ENCODE data around the gene TCAP.
"Not testable (repeated sequence)": the region's sequence is repeated elsewhere in the genome, so short reads cannot be mapped to it uniquely, and the experiment has no call there.

TCAP gene

GRCh38 chr17:39705786-39706348 is 40.7 kb downstream of the TCAP start:
- no peak for DNase-seq (ENCODE audit: low read depth)

GRCh38 chr17:39706383-39706782 is 41.2 kb downstream of the TCAP start:
- no peak for DNase-seq (ENCODE audit: low read depth)

GRCh38 chr17:39706921-39707337 is 41.8 kb downstream of the TCAP start:
- DNase-seq (ENCODE audit: low read depth) = no peak

- no peak for DNase-seq (ENCODE audit: low read depth)
Measured at GRCh38 chr17:39709319-39709997, 44.3 kb downstream of the TCAP start.

GRCh38 chr17:39709998-39710964 is 45.1 kb downstream of the TCAP start:
- DNase-seq (ENCODE audit: low read depth) = no peak

- DNase-seq (ENCODE audit: low read depth) = not testable (repeated sequence)
Measured at GRCh38 chr17:39711071-39711470, 45.9 kb downstream of the TCAP start.

- DNase-seq (ENCODE audit: low read depth) = no peak
Measured at GRCh38 chr17:39711851-39712250, 46.7 kb downstream of the TCAP start.

- DNase-seq (ENCODE audit: low read depth) = no peak
Measured at GRCh38 chr17:39714234-39714633, 49.1 kb downstream of the TCAP start.

GRCh38 chr17:39715375-39716072 is 50.4 kb downstream of the TCAP start:
- DNase-seq (ENCODE audit: low read depth) = no peak

Data from fibroblast of the conjunctiva (primary cell).